ENCODE data around the gene SCARB1. TPM values are rescaled to one million over a fixed set of nuclear protein-coding genes. Genes with fewer than 3 reads are reported as not detected.
"Not testable (repeated sequence)": the region's sequence is repeated elsewhere in the genome, so short reads cannot be mapped to it uniquely, and the experiment has no call there.

SCARB1 gene
- total and polyA plus RNA-seq, 2 experiments from 2014 or later, result 2.2 to 5.2 TPM

- Histone ChIP-seq H3K27me3 (replicated peaks; ENCODE audit: insufficient read depth) (no peaks in the 10 kb centered on the region), H3K4me2 (ENCODE audit: unreplicated experiment) (peak overlapping the region; percentile 85), H3K27ac (peak overlapping the region; percentile 88), H3K79me2 (ENCODE audit: insufficient read depth) (0 out of 2 replicates have a peak, but pooled peaks cover 4% of the 10 kb centered on the region), H3K36me3 (ENCODE audit: low read depth) (no peaks in the 10 kb centered on the region), H3K4me1 (ENCODE audit: insufficient read depth) (peaks cover 7% of the 10 kb centered on the region), H3F3A (ENCODE audit: insufficient read depth) (peaks cover 31% of the 10 kb centered on the region), H3K9me3 (ENCODE audit: low read depth) (no peaks in the 10 kb centered on the region), H2AFZ (peak overlapping the region; percentile 68), H4K20me1 (ENCODE audit: insufficient read depth) (no peaks in the 10 kb centered on the region), H3K9me2 (ENCODE audit: insufficient read depth) (no peaks in the 10 kb centered on the region), H3K9ac (peak overlapping the region; percentile 78), H3K4me3 (peak overlapping the region; percentile 50)
- peak; percentile 99 for DNase-seq
- TF ChIP-seq EZH2 (IDR thresholded peaks at IDR 0.05; ENCODE audit: insufficient read depth, poor library complexity, severe bottlenecking) (no peak), EZH2phosphoT487 (IDR thresholded peaks at IDR 0.05; ENCODE audit: insufficient read depth, low read depth) (no peak)
- in situ Hi-C loops (cut with MboI), result no loop called here
- 11 to 12% methylated on average over 15 of the region's 15 CpGs for WGBS, 2 experiments (ENCODE audit: low coverage in 1 of 2, low lambda C conversion rate in 2 of 2, missing lambda C conversion rate in 2 of 2)
Measured at GRCh38 chr12:124904306-124905098, 40.8 kb upstream of the SCARB1 start.

- H4K20me1 ChIP-seq (ENCODE audit: insufficient read depth), result no peaks in the 10 kb centered on the region
- no peaks in the 10 kb centered on the region for H3K9me2 ChIP-seq (ENCODE audit: insufficient read depth)
- no peak overlapping the region for H3K27ac ChIP-seq
- 0 out of 2 replicates have a peak, but pooled peaks cover 4% of the 10 kb centered on the region for H3K79me2 ChIP-seq (ENCODE audit: insufficient read depth)
- DNase-seq, result no peak
- peaks cover 7% of the 10 kb centered on the region for H3K4me1 ChIP-seq (ENCODE audit: insufficient read depth)
- TF ChIP-seq EZH2 (IDR thresholded peaks at IDR 0.05; ENCODE audit: insufficient read depth, poor library complexity, severe bottlenecking) (no peak), EZH2phosphoT487 (IDR thresholded peaks at IDR 0.05; ENCODE audit: insufficient read depth, low read depth) (no peak)
- H3K27me3 ChIP-seq (replicated peaks; ENCODE audit: insufficient read depth), result no peaks in the 10 kb centered on the region
- no peak overlapping the region for H3K9ac ChIP-seq
- H3K9me3 ChIP-seq (ENCODE audit: low read depth), result no peaks in the 10 kb centered on the region
- H3K36me3 ChIP-seq (ENCODE audit: low read depth), result no peaks in the 10 kb centered on the region
- H2AFZ ChIP-seq, result no peak overlapping the region
- WGBS, 2 experiments (ENCODE audit: low coverage in 1 of 2, low lambda C conversion rate in 2 of 2, missing lambda C conversion rate in 2 of 2), result 95% methylated on average over 6 of the region's 6 CpGs
- H3K4me2 ChIP-seq (ENCODE audit: unreplicated experiment), result no peak overlapping the region
- H3F3A ChIP-seq (ENCODE audit: insufficient read depth), result peaks cover 16% of the 10 kb centered on the region
- H3K4me3 ChIP-seq, result no peak overlapping the region
- in situ Hi-C loops (cut with MboI), result no loop called here
Measured at GRCh38 chr12:124902916-124903315, 39.3 kb upstream of the SCARB1 start.

- WGBS, 2 experiments (ENCODE audit: low coverage in 1 of 2, low lambda C conversion rate in 2 of 2, missing lambda C conversion rate in 2 of 2), result 42 to 47% methylated on average over 3 of the region's 3 CpGs
Measured at GRCh38 chr12:124901003-124901402, 37.3 kb upstream of the SCARB1 start.

DNA sequence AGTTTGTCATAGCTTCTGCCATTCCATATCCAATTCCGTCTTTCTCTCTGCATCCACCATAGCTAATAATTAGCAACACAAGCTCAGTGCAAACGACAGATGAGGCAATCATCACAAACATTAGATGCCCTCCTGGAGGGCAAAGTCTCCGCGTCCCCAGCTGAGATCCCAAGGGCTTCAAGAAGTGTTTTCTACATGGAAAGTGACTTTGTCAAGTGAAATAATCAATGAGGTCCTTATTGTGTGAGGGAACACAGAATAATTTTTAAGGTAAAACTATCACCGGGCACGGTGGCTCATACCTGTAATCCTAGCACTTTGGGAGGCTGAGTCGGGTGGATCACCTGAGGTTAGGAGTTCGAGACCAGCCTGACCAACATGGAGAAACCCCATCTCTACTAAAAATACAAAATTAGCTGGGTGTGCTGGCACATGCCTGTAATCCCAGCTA lies 36.7 kb upstream of the SCARB1 start:
- H3K36me3 ChIP-seq (ENCODE audit: low read depth); H3F3A ChIP-seq (ENCODE audit: insufficient read depth); H3K4me3 ChIP-seq; H3K9ac ChIP-seq; DNase-seq; H3K27me3 ChIP-seq (replicated peaks; ENCODE audit: insufficient read depth); H3K27ac ChIP-seq; H2AFZ ChIP-seq; H3K9me2 ChIP-seq (ENCODE audit: insufficient read depth); H3K4me2 ChIP-seq (ENCODE audit: unreplicated experiment); H3K4me1 ChIP-seq (ENCODE audit: insufficient read depth); H3K79me2 ChIP-seq (ENCODE audit: insufficient read depth); H3K9me3 ChIP-seq (ENCODE audit: low read depth); H4K20me1 ChIP-seq (ENCODE audit: insufficient read depth); in situ Hi-C loops (cut with MboI): not testable (repeated sequence)
- 84 to 85% methylated on average over 8 of the region's 8 CpGs for WGBS, 2 experiments (ENCODE audit: low coverage in 1 of 2, low lambda C conversion rate in 2 of 2, missing lambda C conversion rate in 2 of 2)

More at GRCh38 chr12:124901003-124901402, 37.3 kb upstream of the SCARB1 start:
- H3F3A ChIP-seq (ENCODE audit: insufficient read depth), result peaks cover 4% of the 10 kb centered on the region; the same call in 1 of the 2 replicates
- in situ Hi-C loops (cut with MboI), result no loop called here
- no peak overlapping the region for H3K4me3 ChIP-seq
- H3K27me3 ChIP-seq (replicated peaks; ENCODE audit: insufficient read depth), result no peaks in the 10 kb centered on the region
- no peak overlapping the region for H3K27ac ChIP-seq
- no peak overlapping the region for H2AFZ ChIP-seq
- no peaks in the 10 kb centered on the region for H3K9me2 ChIP-seq (ENCODE audit: insufficient read depth)
- H3K9me3 ChIP-seq (ENCODE audit: low read depth), result no peaks in the 10 kb centered on the region
- H3K4me1 ChIP-seq (ENCODE audit: insufficient read depth), result peaks cover 7% of the 10 kb centered on the region
- H3K36me3 ChIP-seq (ENCODE audit: low read depth), result no peaks in the 10 kb centered on the region
- TF ChIP-seq EZH2phosphoT487 (IDR thresholded peaks at IDR 0.05; ENCODE audit: insufficient read depth, low read depth) (no peak), EZH2 (IDR thresholded peaks at IDR 0.05; ENCODE audit: insufficient read depth, poor library complexity, severe bottlenecking) (no peak)
- no peak for DNase-seq
- H3K79me2 ChIP-seq (ENCODE audit: insufficient read depth), result no peaks in the 10 kb centered on the region
- H3K9ac ChIP-seq, result no peak overlapping the region
- H3K4me2 ChIP-seq (ENCODE audit: unreplicated experiment), result no peak overlapping the region
- H4K20me1 ChIP-seq (ENCODE audit: insufficient read depth), result no peaks in the 10 kb centered on the region
